Thyroid gland (tissue), 4 donors: ENCODE data around the gene MAPK8IP3.

ENCODE experiments used
- CTCF ChIP-seq, 6 experiments: fragments of 200-600 bp in 3 of 6; fragments of 450-650 bp in 3 of 6; sonication (generic) in 3 of 6; IDR thresholded peaks; one replicate each; pipeline ENCODE4 v1.5.1; 2016 to 2019; ENCODE audit warnings: antibody characterized with exemption in 6 of 6, mild to moderate bottlenecking in 2 of 6, inconsistent platforms in 1 of 6, moderate library complexity in 1 of 6
- POLR2A ChIP-seq, 2 donors: fragments of 450-650 bp; IDR thresholded peaks; one replicate each; pipeline ENCODE4 v1.6.1; 2017; ENCODE audit warnings: antibody characterized with exemption in 2 of 2, mild to moderate bottlenecking in 2 of 2, moderate library complexity in 1 of 2

- TF ChIP-seq POLR2A (IDR thresholded peaks at IDR 0.05): no peak
- TF ChIP-seq CTCF (IDR thresholded peaks at IDR 0.05): no peak
These were observed 71.6 kb downstream of the MAPK8IP3 start for GRCh38 chr16:1777375-1778199.
